NCI-H1105 treated with DMSO at 0.1 percent for 48 hours (cell line): ENCODE results near the gene PDGFRB.

Experiments
- DNase-seq: peaks from one replicate; lab custom pipeline; 2025; lab: John Stamatoyannopoulos, UW

PDGFRB gene

DNA sequence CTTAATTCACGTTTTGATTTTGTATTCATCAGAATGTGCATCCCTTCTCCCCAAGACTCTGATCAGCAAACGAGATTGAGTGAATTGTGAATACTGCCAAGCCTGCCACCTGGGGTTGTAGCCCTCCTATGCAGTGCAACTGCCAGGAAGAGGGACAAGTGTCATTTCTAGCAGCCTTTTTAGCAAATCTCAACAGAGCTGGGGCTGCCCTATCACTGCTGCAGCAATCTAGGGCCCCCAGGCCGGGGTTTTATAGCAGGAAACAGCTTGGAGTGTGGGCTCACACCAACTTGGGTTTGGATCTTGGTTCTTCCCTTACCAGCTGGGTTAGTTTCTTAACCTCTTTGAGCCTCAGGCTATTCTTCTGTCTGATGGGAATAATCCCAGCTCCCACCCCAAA is 73.3 kb downstream of the PDGFRB start:
- no peak for DNase-seq

DNA sequence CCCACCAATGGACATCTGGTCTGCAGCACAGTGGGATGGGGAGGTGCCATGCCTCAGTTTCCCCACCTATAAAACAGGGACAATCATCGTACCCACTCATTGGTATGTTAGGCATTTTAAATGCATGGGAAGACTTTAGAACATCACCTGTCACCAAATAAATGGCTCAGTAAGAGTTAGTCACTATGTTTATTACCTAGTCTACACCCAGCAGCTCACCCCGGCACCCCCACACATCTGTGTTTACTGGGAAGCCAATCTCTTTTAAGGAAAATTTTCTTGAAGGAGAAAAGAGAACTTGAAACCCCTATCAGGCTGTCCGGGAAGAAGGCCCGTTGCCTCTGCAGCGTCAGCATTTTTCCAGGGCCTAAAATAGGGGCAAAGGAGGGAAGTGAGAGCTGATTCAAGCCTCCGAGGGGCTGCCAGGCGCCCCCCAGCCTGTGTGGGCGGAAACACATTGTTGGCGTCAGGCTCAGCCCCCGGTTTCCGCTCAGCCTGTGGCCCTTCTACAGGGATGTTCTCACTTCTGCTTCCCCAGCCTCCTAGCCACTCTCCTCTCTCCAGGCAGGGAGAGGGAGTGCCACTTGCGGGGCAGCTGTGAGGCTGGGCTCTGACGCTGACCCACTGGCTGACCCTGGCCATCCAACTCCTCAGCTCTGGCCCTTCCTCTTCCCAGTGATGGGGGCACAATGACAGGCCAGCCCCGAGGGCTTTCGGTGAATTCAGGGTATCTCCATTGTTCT is 73.9 kb downstream of the PDGFRB start:
- no peak for DNase-seq

DNA sequence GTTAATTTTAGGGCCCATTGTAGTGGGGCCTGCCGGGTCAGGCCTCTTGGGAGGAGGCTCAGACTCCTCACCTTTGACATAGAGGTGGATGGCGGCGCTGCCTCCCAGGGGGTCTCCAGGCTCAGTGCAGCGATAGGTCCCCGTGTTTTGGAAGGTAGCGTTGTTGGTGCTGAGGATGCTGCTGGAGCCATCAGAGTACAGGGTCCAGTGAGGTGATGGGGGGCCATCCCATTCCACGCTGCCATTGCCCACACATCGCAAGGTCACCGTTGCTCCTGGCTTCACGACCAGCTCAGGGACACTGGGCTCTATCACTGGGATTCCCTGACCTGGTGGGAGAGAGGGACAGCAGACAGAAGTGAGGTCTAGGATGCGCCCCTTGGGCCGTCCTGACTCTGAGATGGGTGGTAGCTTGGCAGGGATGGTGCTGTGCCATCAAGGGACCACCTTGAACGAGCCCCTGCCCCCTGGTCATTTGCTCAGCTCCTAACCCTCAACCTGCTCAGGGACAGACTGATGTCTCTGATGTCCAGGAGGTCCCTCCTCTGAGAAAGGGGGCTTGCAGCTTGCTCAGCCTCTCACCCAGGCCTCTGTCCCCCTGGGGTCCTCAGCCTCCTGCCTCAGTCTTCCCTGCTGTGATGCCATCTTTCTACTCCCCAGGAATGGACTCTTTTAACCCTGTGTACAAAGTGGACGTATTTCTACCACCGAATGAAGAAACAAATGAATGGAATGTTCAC is 74.8 kb downstream of the PDGFRB start:
- no peak for DNase-seq

DNA sequence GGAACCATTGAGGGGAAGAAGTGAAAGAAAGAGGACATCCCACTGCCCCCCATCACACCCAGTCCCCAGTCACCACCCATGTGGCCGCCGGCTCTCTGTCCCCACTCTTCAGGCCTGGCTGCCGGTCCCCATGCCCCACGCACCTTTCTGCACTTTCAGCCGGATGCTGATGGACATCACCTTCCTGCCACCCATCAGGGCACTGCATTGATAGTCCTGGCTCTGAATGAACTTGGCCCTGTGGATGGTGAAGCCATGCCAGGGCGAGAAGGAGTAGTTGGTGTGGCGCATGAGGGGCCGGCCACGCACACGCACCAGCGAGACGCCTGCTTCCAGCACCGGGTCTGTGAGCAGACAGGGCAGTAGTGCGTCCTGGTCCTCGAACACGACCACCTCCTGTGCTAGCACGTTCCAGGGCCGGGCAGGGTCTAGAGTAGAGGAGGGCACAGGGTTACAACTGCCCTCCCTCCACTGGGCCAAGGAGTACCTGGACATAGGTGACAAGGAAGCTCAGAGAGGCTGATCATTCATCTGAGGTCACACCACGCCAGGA is 75.7 kb downstream of the PDGFRB start:
- DNase-seq = no peak

DNA sequence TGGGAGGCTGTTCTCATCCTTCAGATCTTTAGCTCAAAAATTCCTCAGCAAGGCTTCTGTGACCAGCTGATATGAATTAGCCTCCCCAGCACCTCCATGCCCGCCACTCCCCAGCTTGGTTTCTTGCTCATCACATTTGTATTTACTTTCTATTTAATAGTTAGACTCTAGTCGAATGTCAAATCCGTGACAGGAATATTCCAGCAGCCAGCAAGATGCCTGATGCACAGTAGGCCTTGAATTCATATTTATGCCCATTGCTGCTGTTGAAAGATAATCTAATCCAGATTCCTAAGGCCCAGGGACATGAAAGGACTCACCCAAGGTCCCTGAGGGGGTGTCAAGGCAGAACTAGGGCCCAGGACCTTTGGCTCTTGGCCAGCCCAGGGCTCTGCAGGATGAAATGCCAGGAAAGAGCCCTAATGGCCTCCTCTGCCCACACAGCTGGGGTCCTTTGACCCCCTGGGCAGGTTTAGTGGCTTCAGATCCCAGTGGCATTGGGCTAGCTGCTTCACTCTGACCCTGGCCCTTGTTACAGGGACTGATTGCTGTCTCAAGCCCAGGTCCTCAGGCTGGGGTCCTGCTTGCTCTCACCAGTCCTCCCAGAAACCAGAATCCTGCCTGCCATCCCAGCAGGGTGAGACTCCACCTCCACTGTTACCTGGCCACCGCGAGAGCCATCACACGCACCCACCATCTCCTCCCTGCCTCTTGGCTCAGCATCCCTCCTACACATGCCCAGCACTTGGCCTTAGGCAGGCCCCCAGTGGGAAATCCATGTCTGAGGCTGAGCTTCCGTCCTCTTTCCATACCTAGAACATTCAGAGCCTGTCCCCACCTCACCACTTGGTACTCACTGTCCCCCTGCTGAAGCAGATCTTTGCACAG is 76.6 kb downstream of the PDGFRB start:
- DNase-seq = no peak

DNA sequence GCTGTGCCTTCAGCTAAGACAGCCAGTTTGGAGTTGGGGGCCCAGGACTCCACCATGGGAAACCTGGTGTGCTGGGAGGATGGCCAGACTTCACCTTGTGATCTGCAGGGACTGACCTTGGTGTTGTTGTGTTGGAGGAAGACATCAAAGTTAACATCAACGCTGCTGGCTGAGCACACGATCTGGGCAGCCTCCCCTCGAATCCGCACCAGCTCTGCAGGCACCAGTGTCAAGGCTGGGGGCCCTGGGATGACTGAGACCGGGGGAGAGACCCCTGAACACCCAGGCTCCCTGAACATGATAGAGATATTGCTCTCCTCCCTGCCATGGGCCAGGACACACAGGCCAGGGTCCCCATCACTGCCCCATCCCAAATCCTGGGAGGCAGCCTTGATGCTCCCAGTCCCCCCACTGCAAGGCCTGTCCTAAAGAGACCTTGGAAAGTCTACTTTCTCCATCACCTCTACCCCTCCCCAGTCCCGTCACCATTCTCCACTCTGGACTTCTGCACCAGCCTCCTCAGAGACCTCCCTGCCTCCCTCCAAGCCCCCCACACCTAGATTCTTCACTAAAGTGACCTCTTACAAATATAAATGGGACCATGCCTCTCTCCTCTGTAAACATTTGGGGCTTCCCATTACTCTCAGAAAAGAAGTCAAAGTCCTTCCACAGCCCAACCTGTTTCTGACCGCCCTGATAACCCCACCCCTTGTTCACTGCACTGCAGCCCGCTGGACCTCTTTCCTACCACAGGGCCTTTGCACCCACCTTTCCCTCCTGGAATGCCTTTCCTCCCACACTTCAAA is 77.4 kb downstream of the PDGFRB start:
- no peak for DNase-seq

DNA sequence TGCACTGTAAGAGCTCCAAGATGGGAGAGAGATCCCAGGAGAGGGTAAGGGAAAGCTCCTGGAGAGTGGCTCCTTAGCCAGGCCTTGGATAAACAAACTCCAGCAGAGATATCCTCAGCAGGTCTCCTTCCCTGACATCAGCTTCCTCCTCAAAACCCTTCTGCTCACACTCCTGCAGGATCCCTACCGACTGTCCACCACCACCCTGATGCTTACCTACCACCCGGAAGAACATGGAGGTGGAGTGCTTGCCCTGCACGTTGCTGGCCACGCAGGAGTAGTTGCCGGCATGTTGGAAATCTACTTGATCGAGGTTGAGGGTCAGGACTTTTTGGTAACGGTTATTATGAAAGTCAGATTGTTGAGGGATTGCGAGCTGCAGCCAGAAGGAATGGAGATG is 78.6 kb downstream of the PDGFRB start:
- DNase-seq = no peak

DNA sequence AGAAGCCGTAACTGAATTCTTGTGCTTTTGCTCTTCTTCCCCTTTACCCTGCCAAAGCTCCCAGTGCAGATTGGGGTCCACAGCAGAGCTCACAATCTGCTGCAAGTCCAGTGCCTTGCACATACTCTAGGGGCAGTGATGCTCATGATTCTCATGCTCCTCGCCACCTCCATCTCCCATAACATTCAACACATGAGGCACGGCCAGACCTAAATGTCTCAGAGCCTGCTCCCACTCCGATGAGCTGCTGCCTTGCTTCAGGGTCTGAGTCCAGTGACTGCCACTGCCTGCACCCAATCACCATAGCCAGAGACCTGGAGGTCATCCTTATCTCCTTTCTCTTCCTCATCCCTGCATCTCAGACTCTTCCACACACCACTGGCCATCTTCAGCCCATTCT is 79.8 kb downstream of the PDGFRB start:
- no peak for DNase-seq

DNA sequence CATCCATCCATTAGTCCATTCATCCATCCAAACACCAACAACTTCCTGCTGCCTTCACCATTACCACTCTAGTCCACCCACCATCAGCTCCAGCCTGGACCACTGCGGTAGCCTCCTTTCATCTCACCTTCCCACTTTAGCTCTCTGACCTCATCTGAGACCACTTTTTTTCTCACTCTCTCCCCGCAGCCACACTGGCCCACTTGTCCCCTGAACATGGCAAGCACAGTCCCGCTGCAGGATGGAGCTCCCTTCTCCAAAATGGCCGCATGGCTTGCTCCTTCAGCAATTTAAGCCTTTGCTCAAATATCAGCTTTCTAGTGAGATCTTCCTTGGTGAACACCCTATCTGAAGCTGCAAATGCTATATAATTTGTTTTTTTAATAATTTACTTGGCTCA is 80.4 kb downstream of the PDGFRB start:
- no peak for DNase-seq

DNA sequence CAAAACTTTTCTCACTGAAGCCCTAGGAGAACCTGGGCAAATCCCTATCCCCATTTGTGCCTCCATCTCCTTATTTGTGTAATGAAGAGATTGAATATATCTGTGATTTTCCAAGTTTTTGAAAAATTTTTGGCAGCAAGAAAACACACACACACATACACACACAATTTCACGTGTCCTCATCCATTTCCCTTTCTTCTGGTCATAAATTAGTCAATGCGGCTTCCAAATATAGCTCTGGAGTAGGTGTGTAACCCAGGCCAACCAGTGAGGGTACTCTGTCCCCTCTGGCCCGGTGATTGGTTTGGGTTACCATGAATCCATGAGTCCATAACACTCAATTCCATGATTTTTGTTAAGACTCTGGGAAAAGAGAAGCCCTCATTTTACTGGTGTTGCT is 82.0 kb downstream of the PDGFRB start:
- no peak for DNase-seq

DNA sequence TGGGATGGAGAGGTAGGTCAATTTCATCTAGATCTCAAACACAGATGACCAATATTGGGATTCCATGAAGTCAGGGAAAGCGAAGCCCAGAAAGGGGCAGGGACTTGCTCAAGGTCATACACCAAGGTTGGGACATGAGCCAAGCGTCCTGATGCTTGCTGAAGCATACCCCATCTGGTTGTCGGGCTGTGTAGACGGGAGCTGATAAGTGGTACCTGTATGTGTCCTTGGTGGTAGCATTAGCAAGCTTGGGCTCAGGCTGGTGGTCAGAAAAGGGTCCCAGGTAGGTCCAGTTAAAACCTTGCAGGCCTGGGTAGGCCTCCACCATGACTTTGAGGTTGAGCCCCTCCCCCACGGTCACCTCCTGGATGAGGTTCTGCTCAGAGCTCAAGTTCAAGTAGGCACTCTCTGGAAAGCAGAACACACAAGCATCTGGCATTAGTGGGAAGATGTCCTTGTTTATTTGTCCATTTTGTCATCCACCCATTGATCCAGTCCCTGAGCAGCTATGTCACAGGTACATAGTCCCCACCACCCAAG is 82.5 kb downstream of the PDGFRB start:
- DNase-seq = no peak

DNA sequence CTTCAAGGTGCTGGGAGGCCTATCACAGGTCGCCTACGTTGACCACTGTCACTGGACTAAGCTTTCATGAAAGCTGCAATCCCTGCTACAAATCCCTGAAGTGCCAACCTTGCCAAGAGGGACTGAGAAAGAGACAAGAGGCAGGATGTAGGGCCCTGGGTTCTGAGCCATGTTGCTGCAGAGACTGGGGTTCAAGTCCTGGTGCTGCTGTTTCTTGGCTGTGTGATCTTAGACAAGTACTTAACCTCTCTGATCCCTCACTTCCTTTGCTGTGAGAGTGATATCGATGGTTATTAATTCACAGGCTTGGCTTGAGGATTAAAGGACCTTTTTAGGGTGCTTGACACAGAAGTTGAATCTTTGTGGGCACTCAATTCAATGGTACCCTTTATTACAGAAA is 84.8 kb downstream of the PDGFRB start:
- DNase-seq = no peak

DNA sequence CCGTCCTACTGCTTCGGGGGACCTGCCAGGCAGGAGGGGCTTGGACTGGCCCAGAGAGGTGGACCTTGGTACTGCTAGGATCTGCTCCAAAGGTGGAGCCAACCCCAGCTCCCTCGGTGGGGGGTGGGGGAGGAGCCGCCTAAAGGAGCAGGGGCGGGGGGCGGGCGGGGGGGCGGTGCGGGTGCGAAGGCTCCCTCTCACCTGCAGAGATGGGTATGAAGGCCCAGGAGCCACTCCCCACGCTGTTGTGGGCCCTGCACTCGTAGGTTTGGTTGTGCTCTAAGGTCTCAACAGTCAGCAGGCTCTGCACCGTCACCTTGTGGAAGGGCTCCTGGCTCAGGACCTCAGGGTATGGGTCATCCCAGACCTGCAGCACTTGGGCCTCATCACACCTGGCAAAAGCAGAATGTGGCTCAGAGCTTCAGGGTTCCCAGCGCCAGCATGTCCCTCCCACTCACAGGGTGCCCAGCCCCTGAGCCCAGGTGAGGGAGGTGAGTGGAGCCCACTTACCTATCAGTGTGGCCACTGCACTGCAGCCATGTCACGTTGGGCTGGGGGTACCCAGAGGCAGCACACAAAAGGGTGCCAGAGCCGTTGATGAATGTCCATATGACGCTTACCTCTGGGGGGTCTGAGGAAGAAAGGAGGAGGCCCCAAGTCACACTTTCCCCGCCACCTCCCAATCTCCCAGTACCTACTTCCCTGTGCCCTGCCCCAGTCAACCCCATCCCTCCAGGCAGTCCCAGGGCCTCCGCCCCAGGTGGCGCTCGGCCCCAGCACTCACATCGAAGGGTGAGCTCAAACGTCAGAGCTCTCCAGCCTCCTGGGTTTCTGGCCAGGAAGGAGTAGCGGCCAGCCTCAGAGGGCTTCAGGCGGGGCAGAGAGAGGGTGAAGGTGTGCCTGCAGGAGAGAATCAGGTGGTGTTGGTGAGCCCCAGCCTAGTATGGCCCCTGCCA is 85.7 kb downstream of the PDGFRB start:
- DNase-seq = no peak

DNA sequence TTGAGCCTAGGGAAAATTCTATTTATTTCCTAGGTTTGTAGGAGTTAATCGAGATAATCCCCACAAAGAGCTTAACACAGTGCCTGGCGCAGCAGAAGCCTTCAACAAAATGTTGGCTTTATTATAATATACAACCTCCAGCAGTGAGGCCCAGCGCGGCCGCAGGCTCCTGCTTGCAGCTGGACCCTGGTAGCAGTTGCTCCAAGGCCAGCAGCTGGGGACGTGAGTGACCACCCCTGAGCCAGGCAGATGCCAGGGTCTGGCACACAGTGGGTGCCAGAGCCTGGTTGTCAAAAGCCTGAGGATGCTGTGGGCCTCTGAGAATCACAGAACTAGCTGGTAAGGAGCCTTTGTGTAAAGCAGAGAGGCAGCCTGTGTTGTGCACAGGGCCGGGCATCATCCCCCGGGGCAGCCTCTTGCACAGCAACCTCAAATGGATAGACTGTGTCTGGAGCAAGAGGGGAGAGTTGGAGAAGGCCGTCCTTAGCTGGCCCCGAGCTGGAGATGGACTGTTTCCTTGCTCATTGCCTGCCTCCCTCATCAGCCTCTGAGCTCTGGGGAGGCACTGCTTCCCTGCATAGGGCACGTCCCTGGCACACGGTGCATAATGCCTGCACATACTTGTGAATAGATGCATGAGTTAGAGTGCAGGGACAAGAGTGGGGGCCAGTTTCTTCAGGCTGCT is 86.5 kb downstream of the PDGFRB start:
- DNase-seq = no peak

DNA sequence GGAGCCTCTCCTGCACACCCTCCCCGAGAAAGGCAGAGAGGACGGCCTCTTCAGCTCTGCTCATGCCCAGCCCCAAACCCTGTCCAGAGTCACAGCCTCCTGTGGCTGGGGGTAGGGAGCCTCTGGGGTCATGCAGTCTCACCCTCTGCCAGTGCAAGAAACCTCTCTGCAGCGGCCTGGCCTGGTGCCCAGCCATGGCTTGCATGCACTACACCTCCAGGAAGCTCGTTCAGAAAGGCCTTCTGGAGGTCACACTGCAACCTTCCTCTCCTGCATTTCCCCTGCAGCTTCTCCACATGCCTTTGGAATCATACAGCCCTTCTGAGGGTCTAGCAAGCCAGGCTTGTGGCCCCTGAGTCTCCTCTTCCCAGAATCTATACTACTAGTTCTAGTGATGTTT is 87.2 kb downstream of the PDGFRB start:
- no peak for DNase-seq

DNA sequence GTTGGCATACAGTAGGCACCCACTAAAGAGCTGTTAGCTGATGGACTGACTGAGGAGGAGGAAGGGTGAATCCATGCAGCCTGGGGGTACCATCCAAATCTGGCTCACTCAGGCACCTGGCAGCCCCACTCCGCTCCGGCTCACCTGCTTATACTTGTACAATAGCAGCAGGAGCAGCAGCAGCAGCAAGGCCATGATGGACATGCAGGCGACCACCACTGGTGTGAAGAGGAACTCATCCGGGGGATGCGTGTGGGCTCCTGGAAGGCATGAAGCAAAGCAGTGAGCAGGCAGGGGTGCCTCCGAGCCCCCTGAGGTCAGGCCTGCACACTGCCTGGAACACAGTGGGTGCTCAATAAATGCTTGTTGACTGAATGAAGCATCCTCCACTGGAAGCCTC is 87.6 kb downstream of the PDGFRB start:
- no peak for DNase-seq

DNA sequence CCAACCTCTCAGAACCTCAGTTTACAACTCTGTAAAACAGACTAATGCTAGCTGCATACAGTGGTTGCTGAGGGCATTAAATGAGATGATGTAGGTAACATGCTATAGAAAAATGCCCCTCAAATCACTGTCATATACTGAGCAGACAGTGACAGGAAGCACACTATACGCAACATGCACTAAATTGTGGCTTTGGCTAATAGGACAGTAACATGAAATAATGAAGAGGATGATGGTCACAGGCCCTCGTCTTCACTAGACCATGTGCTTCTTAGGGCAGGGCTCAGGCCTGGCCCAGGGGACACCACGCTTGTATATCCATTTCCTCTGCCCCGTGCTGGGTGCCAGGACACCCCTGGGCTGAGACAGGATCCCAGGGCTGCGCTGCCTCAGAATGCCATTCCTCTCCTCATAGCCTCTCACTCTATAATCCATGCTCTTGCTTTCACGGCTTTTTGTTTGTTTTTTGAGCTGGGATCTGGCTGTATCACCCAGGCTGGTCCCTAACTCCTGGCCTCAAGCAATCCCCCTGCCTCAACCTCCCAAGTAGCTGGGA is 88.2 kb downstream of the PDGFRB start:
- DNase-seq = no peak

DNA sequence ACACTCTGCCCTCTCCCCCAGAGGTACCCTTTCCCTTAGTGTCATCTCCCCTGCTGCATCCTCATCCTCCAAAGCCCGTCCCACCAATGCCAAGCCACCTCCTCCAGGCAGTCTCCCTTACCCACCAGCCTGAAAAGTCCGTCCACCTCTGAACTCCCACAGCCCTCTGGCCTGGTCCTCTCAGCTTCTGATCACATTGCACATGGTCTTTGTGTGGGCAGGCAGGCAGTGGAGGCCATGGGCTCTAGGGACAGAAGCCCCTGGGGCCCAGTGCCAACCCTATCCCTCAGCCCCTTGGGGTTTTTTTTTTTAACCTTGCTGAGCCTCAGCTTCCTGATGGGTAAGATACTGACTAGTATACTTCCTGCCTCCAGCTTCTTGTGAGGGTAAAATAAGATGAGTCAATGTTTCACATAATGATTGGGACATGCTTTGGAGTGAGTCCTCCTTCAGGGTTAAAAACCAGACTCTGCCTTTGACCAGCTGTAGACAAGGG is 88.7 kb downstream of the PDGFRB start:
- DNase-seq = no peak

DNA sequence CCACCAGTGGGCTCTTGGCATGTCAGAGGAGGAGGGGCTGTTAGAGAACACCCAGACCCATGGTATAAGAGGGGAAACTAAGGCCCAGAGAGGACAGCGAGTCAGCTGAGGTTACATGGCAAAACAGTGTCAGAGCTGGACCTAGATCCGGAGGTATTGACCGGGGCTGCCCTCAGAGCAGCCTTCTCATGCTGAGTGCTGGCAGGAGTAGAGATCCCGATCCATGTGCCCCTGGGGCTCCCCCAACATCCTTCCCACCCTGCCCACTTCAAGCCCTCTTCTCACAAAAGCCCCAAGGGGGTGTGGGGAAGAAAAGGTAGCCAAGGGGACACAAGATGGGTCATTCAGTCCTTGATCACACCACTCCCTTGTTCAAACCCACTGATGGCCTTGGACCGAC is 89.2 kb downstream of the PDGFRB start:
- DNase-seq = no peak
